GM21619 (cell line): ENCODE results near the gene TENT4A.
A peak's percentile ranks its signal among the peaks of the same experiment; 100 is the strongest.

ENCODE experiments used
- ATAC-seq: cut with Tn5 transposase; IDR thresholded peaks from one replicate; pipeline ENCODE4 v1.9.1; 2021; ENCODE audit not compliant: unreplicated experiment

The TENT4A gene

DNA sequence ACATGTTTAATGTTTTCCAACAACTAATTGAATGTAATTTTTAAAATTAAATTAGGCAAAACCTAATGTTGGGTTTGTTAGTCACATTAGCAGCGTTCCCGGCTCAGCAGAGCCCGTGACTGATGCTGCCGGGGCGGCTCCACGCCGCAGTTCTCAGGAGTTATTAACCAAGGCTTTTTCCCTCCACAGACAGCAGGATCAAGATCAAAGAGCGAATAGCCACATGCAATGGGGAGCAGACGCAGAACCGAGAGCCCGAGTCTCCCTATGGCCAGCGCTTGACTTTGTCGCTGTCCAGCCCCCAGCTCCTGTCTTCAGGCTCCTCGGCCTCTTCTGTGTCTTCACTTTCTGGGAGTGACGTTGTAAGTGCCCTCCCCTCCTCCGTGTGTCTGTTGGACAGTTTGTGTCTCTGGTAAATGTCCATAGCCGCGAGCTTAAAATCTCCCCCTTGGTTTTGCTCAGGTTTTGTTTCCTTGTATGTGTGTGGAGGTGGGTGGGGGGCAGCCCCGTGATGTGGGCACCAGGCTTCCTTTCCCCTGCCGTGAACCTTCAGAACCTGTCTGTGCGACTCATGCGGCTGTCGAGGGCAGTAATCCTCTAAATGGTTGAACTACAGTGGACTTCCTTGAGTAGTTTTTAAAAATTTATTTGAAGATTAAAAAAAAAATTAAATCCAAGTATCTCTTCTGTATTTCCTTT, 37.1 kb downstream of the TENT4A start:
- ATAC-seq, result no peak

DNA sequence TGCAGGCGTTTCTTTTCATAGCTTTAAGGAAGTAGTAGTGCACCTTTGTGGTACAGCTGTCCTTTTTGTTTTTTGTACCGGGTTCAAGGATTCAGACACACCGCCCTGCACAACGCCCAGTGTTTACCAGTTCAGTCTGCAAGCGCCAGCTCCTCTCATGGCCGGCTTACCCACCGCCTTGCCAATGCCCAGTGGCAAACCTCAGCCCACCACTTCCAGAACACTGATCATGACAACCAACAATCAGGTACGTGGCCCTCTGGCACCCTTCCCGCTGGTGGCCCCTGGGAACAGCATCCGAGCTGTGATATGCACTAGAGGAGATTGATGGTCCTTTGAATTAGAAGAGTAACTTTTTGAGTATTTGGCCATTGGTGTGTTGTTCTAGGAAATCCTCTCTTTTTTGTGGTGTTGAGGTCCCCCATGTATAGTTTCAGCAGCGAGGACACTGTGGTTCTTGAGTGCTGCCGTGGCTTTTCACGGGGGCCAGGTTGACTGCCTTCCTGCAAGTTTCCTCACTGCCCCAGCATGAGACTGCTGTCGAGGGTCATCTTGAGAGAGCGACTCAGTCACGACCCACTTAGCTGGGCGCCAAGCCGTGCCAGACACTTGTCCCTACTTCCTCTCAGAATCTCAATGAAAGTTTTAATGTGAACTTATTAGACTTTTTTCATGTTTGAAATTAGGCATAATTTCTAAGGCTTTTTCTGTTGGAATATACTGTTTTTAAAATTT, 37.9 kb downstream of the TENT4A start:
- ATAC-seq, result no peak

DNA sequence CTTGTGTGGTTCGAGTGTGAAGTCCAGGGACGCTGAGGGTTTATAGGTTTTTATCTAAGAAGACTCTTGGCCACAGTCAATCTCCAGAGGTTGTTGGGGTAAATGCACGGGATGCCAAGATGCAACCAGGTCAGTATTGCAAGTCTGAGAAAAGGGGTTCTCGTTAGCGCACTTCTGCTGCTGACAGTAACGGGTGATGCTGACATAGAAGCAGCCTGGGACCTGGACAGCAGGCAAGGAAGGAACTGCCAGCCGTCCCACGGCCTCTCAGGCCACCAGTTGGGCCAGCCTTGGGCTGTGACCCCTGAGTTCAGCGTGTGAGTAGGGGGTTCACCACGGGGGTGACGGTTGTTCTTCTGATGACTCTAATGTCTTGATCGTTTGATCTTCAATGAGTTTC, 39.0 kb downstream of the TENT4A start:
- no peak for ATAC-seq

DNA sequence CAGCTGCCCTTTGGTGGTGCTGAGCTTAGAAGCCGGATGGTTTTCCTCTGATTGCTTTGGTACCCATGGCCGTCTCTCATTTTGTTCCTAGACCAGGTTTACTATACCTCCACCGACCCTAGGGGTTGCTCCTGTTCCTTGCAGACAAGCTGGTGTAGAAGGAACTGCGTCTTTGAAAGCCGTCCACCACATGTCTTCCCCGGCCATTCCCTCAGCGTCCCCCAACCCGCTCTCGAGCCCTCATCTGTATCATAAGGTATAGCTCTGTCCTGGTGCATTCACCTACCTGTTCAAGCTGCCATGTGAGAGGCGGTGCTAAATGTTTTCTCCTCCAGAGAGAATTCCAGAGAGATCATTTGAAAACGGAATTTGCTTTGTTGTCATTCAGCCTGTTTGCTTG, 39.5 kb downstream of the TENT4A start:
- no peak for ATAC-seq

DNA sequence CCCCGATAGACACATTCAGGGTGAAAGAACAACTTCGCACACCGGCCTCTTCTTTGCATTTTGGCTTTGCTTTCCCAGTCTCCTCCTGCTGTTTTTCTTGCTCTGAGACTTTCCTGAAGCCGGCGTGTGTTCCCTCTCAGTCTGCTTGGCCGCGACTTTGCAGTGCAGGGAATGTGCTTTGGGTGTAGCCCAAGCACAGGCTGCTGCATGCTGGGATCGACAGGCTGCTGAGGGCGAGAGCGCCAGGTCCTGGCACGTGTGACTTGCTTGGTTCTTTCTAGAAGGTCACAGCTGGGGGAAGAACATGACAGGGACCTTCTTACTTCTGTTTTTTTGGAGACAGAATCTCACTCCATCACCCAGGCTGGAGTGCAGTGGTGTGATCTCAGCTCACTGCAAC, 40.6 kb downstream of the TENT4A start:
- ATAC-seq, result no peak

DNA sequence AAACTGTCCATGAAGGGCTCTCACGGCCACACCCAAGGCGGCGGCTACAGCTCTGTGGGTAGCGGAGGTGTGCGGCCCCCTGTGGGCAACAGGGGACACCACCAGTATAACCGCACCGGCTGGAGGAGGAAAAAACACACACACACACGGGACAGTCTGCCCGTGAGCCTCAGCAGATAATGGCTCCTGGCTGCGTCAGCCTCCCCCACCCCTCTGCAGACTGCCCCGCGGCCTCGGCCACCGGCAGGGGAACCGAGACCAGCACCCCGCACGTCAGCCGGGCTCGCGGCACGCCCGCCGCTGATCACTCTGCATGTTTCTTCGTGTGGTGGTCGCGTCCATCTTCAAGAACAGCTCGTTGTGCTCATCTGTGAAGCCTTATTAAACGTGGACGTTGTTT, 41.5 kb downstream of the TENT4A start:
- no peak for ATAC-seq

DNA sequence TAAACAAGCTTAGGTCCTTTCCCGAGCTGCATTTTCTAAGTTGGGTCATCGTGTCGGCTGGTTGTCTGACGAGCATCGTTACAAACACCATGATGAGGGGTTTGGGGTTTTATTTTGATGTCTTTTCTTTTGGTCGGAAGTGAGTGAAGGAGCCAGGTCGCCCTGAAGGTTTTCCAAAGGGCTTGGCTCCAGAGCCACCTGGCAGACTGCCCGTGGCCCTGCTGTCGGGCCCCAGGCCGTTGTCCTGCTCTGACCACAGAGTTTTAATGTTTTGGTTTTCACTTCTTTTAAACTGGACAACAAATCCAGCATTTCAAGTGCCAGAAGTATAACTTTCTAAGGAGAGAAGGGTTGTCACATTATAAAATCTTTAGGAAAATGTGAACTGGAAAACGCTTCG, 42.3 kb downstream of the TENT4A start:
- no peak for ATAC-seq

DNA sequence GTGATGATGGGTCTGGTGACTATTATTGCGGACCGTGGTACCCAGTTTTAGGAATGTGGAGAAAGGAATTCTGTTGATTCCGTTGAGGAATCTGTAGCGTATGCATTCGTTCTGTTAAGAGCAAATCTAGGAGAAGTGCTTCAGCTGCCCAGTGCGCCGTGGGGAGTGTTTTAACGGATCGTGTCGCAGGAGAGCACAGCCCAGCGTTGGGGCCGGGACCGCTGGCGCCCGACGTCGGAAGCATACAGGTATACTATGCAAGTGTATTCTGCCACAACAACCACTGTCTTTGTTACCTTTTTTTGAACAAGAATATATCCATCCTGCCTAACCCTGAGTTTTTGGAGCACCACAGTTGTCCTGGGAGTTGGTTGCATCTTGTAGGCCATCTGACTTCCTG, 42.7 kb downstream of the TENT4A start:
- no peak for ATAC-seq

DNA sequence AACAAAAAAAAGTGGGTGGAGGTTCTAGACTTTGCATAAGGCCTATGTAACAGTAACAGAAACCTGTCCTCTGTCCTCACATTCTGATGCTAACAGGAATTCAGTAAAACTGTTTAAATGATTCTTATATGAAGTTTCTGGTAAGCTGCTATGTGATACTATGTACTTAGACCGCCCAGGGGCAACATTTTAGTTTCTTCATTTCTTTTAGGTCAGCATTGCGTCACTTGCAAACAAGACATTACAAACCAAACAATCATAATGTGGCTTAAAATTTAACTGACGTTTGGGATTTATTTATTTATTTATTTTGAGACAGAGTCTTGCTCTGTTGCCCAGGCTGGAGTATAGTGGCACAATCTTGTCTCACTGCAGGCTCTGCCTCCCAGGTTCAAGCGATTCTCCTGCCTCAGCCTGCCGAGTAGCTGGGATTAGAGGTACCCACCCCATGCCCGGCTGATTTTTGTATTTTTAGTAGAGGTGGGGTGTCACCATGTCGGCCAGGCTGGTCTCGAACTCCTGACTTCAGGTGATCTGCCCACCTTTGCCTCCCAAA, 44.3 kb downstream of the TENT4A start:
- no peak for ATAC-seq

DNA sequence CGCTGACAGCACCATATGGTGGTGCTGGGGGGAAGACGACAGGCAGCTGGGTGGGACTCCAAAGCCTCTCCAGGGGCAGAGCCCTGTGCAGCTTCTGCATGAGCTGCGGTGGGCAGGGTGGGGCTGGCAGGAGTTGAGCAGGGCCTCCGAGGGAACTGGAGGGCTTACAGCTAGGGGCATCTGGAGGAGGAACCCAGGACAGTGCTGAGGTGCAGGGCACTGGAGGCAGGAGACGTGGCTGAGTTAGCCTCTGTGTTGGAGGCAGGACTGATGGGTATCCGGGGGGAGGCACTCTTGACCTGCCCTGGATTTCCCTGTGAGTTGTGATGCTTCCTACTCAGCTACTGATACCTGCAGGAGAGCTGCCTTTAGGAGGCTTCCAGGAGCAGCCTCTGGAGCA, 45.0 kb downstream of the TENT4A start:
- no peak for ATAC-seq

DNA sequence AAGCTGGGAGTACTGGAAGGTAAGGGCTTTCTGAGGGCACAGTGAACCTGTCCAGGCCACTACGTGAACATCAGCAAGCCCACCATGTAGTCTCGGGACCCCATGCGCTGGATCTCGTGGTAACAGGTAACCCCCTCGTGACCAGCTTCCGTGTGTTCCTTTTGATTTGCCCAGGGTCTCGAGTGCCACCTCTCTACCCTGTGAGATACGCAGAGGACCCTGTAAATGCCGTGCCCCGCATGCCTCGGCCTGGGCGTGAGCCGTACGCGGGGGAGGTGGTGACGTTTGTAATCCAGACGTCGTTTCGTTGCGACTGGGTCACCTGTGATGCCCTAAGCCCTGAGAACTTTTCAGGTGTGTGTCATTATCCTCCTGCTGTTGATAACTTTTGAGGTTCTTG, 45.5 kb downstream of the TENT4A start:
- no peak for ATAC-seq

DNA sequence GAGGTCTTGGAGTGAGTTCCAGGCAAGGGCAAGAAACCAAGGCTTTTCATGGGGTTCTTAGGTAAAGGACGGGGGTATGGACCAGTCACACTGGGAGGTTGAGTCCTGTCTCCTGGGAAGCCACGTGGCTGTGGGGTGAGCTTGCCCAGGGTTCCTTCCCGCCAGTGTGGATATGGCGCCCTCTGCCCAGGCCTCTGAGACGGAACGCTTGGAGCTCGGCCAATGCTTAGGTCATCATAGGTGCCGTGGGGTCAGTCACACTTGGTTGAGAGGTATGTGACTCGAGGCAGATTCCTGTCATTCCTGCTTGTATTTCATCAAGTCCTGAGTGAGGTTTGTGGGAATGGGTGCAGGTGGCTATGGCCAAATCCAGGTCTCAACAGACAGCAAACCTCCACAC, 46.2 kb downstream of the TENT4A start:
- ATAC-seq, result no peak

DNA sequence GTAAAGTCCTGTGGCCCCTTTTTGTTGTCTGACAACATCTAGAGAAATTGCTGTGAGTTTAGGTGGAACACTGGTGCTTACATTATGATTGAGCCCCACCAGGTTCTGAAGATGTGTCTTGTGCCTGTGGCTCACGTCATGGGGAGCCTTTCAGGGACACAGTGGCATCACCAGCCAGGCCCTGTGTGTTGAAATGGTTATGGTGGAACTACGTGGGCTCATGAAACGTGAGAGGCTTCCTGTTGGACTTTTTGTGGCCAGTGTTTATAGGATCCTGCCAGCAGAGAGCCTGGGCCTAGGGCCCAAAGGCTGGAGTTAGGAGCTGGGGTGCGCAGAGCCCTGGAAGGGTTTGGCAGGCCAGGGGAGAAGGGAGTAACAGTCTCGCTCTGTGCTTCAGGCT, 46.8 kb downstream of the TENT4A start:
- ATAC-seq, result no peak

DNA sequence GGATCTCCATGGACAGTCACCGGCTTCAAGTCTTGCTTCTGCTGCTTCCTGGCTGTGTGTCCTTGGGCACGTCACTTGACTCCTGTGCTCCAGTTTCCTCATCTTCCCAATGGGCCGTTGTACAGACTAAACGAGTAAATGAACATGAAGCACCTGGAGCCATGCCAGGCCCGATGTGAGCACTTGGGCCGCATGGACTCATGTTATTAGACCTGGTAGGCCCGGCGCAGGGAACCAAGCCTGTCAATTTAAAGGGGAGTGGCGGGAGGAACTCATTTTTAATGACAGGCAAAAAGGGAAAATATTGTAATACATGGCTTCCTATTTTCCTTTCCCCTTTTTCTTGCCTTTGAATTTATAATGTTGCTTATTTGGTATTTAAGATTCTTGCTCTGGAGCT, 47.5 kb downstream of the TENT4A start:
- no peak for ATAC-seq

DNA sequence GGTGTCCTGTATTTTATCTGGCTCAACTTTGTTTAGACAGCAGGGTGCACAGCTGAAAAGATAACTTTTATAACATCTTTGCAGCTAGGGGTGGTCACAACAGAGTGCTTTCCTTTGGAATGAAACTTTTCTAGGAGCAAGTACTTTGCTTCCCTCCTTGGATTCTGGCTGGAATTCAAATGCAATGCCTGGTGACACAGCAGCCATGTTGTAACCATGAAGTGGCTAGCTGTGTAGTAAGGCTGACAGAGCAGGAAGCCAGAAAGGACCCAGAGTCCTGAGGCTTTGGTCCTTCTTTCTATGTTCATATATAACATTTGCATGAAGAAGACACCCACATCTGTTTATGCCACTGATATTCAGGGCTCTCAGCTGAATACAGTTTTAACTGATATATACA, 48.1 kb downstream of the TENT4A start:
- no peak for ATAC-seq

DNA sequence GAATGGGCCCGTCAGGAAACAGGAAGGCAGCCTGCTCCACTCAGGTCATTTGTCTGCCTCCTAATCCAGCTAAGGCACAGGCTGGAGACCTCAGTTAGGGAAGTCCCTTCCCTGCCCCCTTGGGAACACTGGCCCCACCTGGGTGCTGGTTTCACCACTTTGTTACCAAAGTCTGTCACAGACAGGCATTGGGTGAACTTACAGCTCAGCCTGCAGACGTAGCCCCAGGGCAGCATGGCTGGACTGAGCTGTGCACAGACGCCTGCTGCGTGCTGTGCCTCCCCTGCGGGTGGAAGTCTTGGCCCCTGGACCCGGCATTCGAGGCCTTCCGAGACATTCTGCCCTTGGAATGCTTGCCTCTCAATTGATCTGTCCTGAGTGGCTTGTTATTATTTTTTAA, 48.9 kb downstream of the TENT4A start:
- no peak for ATAC-seq

DNA sequence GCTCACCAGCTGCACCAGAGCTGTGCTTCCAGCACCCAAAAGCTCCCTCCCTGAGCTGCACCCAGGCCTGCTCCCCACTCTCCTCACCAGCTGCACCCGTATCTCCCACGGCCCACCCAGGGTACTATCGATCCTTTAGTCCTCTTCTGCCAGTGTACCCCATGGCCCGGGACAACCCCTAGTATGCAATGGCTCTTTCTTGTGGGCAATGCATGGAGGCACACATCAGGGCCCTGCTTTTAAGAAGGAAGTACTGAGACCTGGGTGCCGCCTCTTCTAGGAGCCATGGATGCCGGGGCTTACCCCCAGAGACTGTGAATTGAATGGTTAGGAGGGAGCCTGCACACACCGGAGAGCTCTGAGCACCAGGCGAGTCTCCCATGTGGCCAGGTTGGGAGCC, 49.5 kb downstream of the TENT4A start:
- no peak for ATAC-seq

DNA sequence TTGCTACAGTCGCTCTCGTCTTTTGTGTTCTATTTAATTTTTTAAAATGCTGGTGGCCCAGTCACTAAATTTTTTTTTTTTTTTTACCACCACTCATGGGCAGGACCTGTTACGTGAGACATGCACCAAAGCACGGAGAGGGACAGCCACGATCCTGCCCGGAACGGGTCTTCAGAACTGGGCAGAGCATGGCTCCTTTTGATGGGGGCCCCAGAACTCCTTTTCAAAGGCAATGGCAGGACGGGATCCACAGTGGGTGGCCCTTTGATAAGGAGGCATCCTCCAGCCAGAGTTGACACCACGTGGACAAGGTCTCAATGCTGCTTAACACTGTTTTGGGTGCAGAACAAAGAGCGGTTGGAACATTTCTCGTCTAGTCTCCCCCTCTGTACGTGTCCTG, 50.0 kb downstream of the TENT4A start:
- no peak for ATAC-seq

DNA sequence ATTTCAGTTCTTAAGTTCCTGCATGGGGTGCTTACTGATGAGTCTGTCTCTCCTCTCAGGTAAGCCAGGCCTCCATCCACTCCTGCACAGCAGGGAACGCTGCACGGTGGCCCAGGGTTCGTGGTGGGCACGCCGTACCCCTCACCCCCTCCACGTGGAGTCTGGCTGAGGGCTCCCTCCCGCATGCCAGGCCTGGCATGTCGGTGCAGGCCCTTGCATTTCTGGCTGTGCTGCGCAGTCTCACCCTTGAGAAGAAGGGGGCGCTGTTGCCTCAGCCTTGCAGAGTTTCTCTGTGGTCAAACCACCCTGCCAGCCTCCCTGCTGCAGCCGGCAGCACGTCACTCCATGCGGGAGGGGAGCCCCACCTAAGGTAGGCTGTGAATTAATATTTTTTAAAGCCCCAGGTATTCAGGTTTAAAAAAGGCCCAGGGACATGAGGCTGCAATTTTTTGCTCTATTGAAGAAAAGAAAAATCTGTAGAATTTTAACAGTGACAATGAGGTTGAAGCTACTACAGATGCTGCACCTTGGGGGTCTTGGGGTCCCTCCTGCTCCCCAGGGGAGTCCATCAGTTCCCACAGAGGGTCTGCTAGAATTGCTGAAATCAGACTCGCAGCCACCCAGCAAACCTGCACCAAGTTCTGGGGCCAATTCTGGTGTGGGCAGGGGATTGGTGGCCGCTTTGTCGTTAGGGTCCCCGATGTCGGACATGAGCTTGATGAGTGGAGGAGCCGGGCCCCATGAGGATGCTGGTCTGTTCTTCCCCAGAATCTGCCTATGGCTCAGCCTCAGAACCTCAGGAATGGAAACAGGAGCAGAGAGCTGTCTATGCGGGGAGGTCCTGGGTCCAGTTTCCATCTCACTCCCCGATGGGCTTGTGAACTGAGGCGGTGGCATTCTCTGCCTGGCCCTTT, 52.6 kb downstream of the TENT4A start:
- ATAC-seq, result peak; percentile 77

DNA sequence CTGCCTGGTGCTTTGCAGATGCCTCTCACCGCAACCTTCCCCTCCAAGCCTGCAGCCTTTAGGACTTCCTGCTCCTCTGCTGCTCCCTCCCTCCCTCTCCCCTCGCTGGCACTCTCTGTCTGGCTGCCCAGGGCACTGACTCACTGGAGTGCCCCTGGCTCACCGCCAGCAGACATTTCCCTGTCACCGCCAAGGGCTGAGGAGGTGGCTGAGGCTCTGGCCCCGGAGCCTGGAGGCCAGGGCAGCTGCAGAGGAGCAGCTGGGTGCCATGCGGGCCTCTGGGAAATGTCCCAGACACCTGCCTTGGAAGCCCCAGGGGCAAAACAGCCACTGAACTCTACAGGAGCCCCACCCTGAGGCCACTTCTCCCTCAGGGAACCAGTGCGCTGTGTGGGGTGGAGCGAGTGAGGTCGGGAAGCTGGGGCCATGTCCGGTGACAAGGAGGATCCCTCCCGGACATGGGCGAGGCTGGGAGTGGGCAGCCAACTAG, 53.4 kb downstream of the TENT4A start:
- peak; percentile 39 for ATAC-seq

DNA sequence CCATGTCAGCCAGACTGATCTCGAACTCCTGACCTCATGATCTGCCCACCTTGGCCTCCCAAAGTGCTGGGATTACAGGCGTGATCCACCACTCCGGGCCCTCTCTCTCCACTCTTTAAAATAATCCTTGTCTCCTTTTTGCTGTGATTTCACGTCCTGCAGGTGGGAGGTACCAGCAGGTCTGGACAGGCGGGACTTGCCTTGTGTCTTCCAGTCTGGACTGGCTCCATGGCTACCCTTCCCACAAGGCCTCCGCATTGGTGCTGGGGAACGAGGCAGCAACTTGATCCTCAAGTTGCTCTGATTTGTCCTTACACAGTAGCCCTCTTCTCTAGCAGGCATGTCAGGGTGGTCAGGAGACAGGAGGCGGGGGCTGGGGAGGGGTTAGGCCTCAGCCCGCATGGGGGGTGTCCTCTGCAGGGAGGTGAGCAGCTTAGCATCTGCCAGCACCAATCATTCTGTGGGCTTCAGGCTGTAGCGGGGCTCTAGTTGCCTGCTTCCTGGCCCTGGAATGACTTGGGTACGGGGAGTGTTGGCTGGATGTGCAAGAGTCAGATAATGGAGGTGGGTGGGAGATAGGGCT, 54.3 kb downstream of the TENT4A start:
- no peak for ATAC-seq
